Measurements from ENCODE around the gene SLC1A1. TPM values are rescaled to one million over a fixed set of nuclear protein-coding genes. Genes with fewer than 3 reads are reported as not detected.
A peak's percentile ranks its signal among the peaks of the same experiment; 100 is the strongest.
"Not testable (repeated sequence)": the region's sequence is repeated elsewhere in the genome, so short reads cannot be mapped to it uniquely, and the experiment has no call there.

SLC1A1 gene
- total and polyA plus RNA-seq, 12 donors, result 0.94 to 3.5 (median 1.7) TPM

- Histone ChIP-seq H3K4me3 (no peak overlapping the region), H3K27me3 (no peaks in the 10 kb centered on the region), H3K4me1 (peaks cover 0 to 5% (median 0%) of the 10 kb centered on the region in 9 donors), H3K27ac (no peak overlapping the region), H3K9me3 (no peaks in the 10 kb centered on the region), H3K36me3 (no peaks in the 10 kb centered on the region)
- DNase-seq (no peak), ATAC-seq (no peak)
- intact Hi-C loops (cut with DNase I), result no loop called here
- 93 to 97% methylated on average over 2 of the region's 2 CpGs for WGBS, 2 donors
- TF ChIP-seq CTCF (IDR thresholded peaks at IDR 0.05), result no peak
These were observed 29.3 kb downstream of the SLC1A1 start for GRCh38 chr9:4519604-4520003.

GRCh38 chr9:4520055-4520454 lies 29.8 kb downstream of the SLC1A1 start:
- no peak for ATAC-seq
- H3K9me3 ChIP-seq, result no peaks in the 10 kb centered on the region
- no peaks in the 10 kb centered on the region for H3K27me3 ChIP-seq
- no peak for TF ChIP-seq CTCF (IDR thresholded peaks at IDR 0.05)
- H3K36me3 ChIP-seq, result no peaks in the 10 kb centered on the region
- no peak overlapping the region for H3K4me3 ChIP-seq
- peaks cover 0 to 5% (median 0%) of the 10 kb centered on the region in 9 donors for H3K4me1 ChIP-seq
- intact Hi-C loops (cut with DNase I), result no loop called here
- no peak for DNase-seq
- H3K27ac ChIP-seq, result no peak overlapping the region
- WGBS, 2 donors, result 65 to 72% methylated on average over 2 of the region's 2 CpGs

- intact Hi-C loops (cut with DNase I), result no loop called here
- H3K27me3 ChIP-seq, result no peaks in the 10 kb centered on the region
- 78 to 85% methylated on average over 6 of the region's 6 CpGs for WGBS, 2 donors
These were observed 40.1 kb downstream of the SLC1A1 start for GRCh38 chr9:4530375-4530774.

GRCh38 chr9:4530831-4531230 lies 40.6 kb downstream of the SLC1A1 start:
- DNase-seq, result not testable (repeated sequence)

More at GRCh38 chr9:4530375-4530774, 40.1 kb downstream of the SLC1A1 start:
- Histone ChIP-seq H3K4me1 (no peaks in the 10 kb centered on the region), H3K27ac (no peak overlapping the region), H3K36me3 (no peaks in the 10 kb centered on the region), H3K9me3 (peaks cover 0 to 26% (median 0%) of the 10 kb centered on the region in 11 donors), H3K4me3 (no peak overlapping the region)
- no peak for TF ChIP-seq CTCF (IDR thresholded peaks at IDR 0.05)
- ATAC-seq (no peak), DNase-seq (no peak)

GRCh38 chr9:4531355-4531754 lies 41.1 kb downstream of the SLC1A1 start:
- intact Hi-C loops (cut with DNase I); H3K27ac ChIP-seq; ATAC-seq; H3K27me3 ChIP-seq; H3K4me3 ChIP-seq; DNase-seq; H3K36me3 ChIP-seq; H3K4me1 ChIP-seq: not testable (repeated sequence)
- 64 to 70% methylated on average over 8 of the region's 8 CpGs for WGBS, 2 donors
- H3K9me3 ChIP-seq, result peaks cover 0 to 25% (median 0%) of the 10 kb centered on the region in 11 donors

More at GRCh38 chr9:4530831-4531230, 40.6 kb downstream of the SLC1A1 start:
- H3K36me3 ChIP-seq; intact Hi-C loops (cut with DNase I); H3K27me3 ChIP-seq; H3K4me3 ChIP-seq; H3K27ac ChIP-seq; H3K4me1 ChIP-seq; ATAC-seq: not testable (repeated sequence)
- WGBS, 2 donors, result 86 to 87% methylated on average over 3 of the region's 3 CpGs
- TF ChIP-seq CTCF (IDR thresholded peaks at IDR 0.05), result peak in 1 of 9 donors; percentile 2
- H3K9me3 ChIP-seq, result peaks cover 0 to 25% (median 0%) of the 10 kb centered on the region in 11 donors

- H3K27me3 ChIP-seq, DNase-seq: not testable (repeated sequence)
These were observed 43.6 kb downstream of the SLC1A1 start for GRCh38 chr9:4533881-4534280.

GRCh38 chr9:4536196-4536595 lies 45.9 kb downstream of the SLC1A1 start:
- ATAC-seq; DNase-seq; H3K4me1 ChIP-seq; H3K4me3 ChIP-seq; H3K27me3 ChIP-seq; intact Hi-C loops (cut with DNase I); H3K27ac ChIP-seq; H3K36me3 ChIP-seq: not testable (repeated sequence)
- peaks cover 0 to 35% (median 11%) of the 10 kb centered on the region in 11 donors for H3K9me3 ChIP-seq
- 100% methylated on average over 1 of the region's 1 CpG for WGBS, 2 donors

More at GRCh38 chr9:4533881-4534280, 43.6 kb downstream of the SLC1A1 start:
- H3K9me3 ChIP-seq, result peaks cover 0 to 16% (median 0%) of the 10 kb centered on the region in 11 donors
- H3K36me3 ChIP-seq; intact Hi-C loops (cut with DNase I); H3K27ac ChIP-seq; ATAC-seq; H3K4me1 ChIP-seq; H3K4me3 ChIP-seq: not testable (repeated sequence)
- WGBS, 2 donors, result 74 to 81% methylated on average over 1 of the region's 2 CpGs

All from heart right ventricle (tissue), 16 donors.